ENCODE results near the gene SIN3B.

- TF ChIP-seq POLR2A (IDR thresholded peaks at IDR 0.05; ENCODE audit: low read depth, low read length) (no peak), POLR2AphosphoS5 (IDR thresholded peaks at IDR 0.05; ENCODE audit: low read depth, low read length) (no peak), TAF1 (IDR thresholded peaks at IDR 0.05; ENCODE audit: borderline replicate concordance, low read depth, low read length) (no peak)
These were observed 64.9 kb downstream of the SIN3B start for GRCh38 chr19:16894080-16894479.
